K562 (cell line): Measurements from ENCODE around the gene ALDH1A2. TPM values are rescaled to one million over a fixed set of nuclear protein-coding genes. Genes with fewer than 3 reads are reported as not detected.
A peak's percentile ranks its signal among the peaks of the same experiment; 100 is the strongest.

Experiments used
- ATAC-seq: fragments of 200-7000 bp; cut with Tn5 transposase; 3 replicates; pipeline ENCODE4 v1.9.1; 2020; ENCODE audit warnings: moderate library complexity
- BruUV-seq: library from RNA; stranded (reverse); fragments of 400-500 nt; replicated peaks from 2 replicates; lab custom pipeline; 2021; lab: Mats Ljungman, UMichigan
- CTCF ChIA-PET: fragments of 300-600 bp; formaldehyde crosslinking; extraction: SDS; loops from one replicate; lab custom pipeline; 2021; ENCODE audit warnings: low intra/inter-chr PET ratio; lab: Yijun Ruan, JAX
- POLR2A ChIA-PET: fragments of 300-600, 350-650 bp; sonication (Branson Sonifier 250); formaldehyde crosslinking; extraction: SDS; loops from one replicate; lab custom pipeline; 2021; ENCODE audit warnings: antibody characterized with exemption, inconsistent platforms; lab: Yijun Ruan, JAX
- DNase-seq, 4 experiments: peaks; one replicate each; pipeline versions ENCODE4 v3.0.0 to v3.0.0-alpha.2; 2011 to 2018; ENCODE audit warnings: low spot score in 3 of 4, mixed read lengths in 3 of 4; ENCODE audit errors: extremely low read depth in 1 of 4
- FAIRE-seq: peaks from 2 replicates; lab custom pipeline; 2011; peaks lifted over from hg19 to GRCh38; lab: Jason Lieb, UNC
- H2AFZ ChIP-seq: 2 replicates; pipeline ENCODE4 v1.6.0; 2011; ENCODE audit warnings: low read depth, low read length, control low read depth, inconsistent platforms
- H3K27ac ChIP-seq: fragments of 200-600 bp; 3 replicates; pipeline ENCODE4 v1.8.0; 2011; ENCODE audit warnings: low read depth, mild to moderate bottlenecking, control low read depth, inconsistent platforms, low read length, moderate library complexity, mixed read lengths; ENCODE audit errors: extremely low read depth
- H3K27me3 ChIP-seq, 2 experiments: fragments of 300-600 bp in 1 of 2; 2 replicates in 1 of 2; 3 replicates in 1 of 2; pipeline versions ENCODE4 v1.6.0 to v1.8.0; 2011; ENCODE audit warnings: inconsistent platforms in 2 of 2, low read length in 2 of 2, mild to moderate bottlenecking in 1 of 2, mixed read lengths in 1 of 2, moderate library complexity in 1 of 2; ENCODE audit not compliant: control insufficient read depth in 2 of 2, insufficient read depth in 2 of 2
- H3K36me3 ChIP-seq: fragments of 300-600 bp; 3 replicates; pipeline ENCODE4 v1.8.0; 2011; ENCODE audit warnings: mild to moderate bottlenecking, low read length, inconsistent platforms; ENCODE audit not compliant: control insufficient read depth, insufficient read depth
- H3K4me1 ChIP-seq, 2 experiments: fragments of 200-600 bp in 1 of 2; replicated peaks in 1 of 2; 2 replicates in 1 of 2; 3 replicates in 1 of 2; pipeline versions ENCODE4 v1.5.1 to v1.8.0; 2011; ENCODE audit warnings: inconsistent platforms in 2 of 2, low read length in 2 of 2, mild to moderate bottlenecking in 1 of 2, mixed read lengths in 1 of 2, moderate library complexity in 1 of 2; ENCODE audit not compliant: control insufficient read depth in 2 of 2, insufficient read depth in 2 of 2
- H3K4me2 ChIP-seq: 2 replicates; pipeline ENCODE4 v1.6.1; 2011; ENCODE audit warnings: low read length, control low read depth, inconsistent platforms, mixed read lengths; ENCODE audit not compliant: insufficient read depth
- H3K4me3 ChIP-seq: fragments of 200-600 bp; sonication (generic), shearing (Covaris generic); 2 replicates; pipeline ENCODE4 v1.5.1; 2016; ENCODE audit warnings: control low read depth, inconsistent platforms
- H3K79me2 ChIP-seq: fragments of 200-600 bp; 3 replicates; pipeline ENCODE4 v1.8.0; 2011; ENCODE audit warnings: low read length, inconsistent platforms; ENCODE audit not compliant: control insufficient read depth, insufficient read depth
- H3K9ac ChIP-seq, 2 experiments: 2 replicates each; pipeline versions ENCODE4 v1.6.0 to v1.6.1; 2011; ENCODE audit warnings: low read depth in 2 of 2, low read length in 2 of 2, control low read depth in 1 of 2, inconsistent platforms in 1 of 2, mild to moderate bottlenecking in 1 of 2, mixed read lengths in 1 of 2; ENCODE audit not compliant: insufficient read depth in 1 of 2
- H3K9me1 ChIP-seq: one replicate; pipeline ENCODE4 v1.6.0; 2011; ENCODE audit warnings: inconsistent platforms, mild to moderate bottlenecking, low read length, moderate library complexity; ENCODE audit not compliant: control insufficient read depth, insufficient read depth
- H3K9me3 ChIP-seq: replicated peaks from 2 replicates; pipeline ENCODE4 v1.5.1; 2011; ENCODE audit warnings: low read depth, low read length, inconsistent platforms; ENCODE audit not compliant: control insufficient read depth, insufficient read depth
- H4K20me1 ChIP-seq: replicated peaks from 2 replicates; pipeline ENCODE4 v1.6.1; 2011; ENCODE audit warnings: low read length, inconsistent platforms, mixed read lengths; ENCODE audit not compliant: control insufficient read depth, insufficient read depth
- MECOM ChIP-seq: fragments of 250-450 bp; sonication (Bioruptor Pico); IDR thresholded peaks from 2 replicates; pipeline ENCODE4 v1.8.0; 2022; ENCODE audit warnings: inconsistent platforms
- POLR2A ChIP-seq: fragments of 450-650 bp; conservative IDR thresholded peaks from 2 replicates; pipeline ENCODE4 v1.6.1; 2016
- POLR2AphosphoS5 ChIP-seq: IDR thresholded peaks from 2 replicates; pipeline ENCODE4 v1.6.1; 2011; ENCODE audit warnings: mild to moderate bottlenecking, low read depth, low read length, moderate library complexity; ENCODE audit not compliant: control insufficient read depth, insufficient read depth
- POLR3A ChIP-seq: IDR thresholded peaks from 2 replicates; pipeline ENCODE4 v1.6.1; 2011; ENCODE audit warnings: borderline replicate concordance, mild to moderate bottlenecking, moderate library complexity; ENCODE audit not compliant: insufficient read length, insufficient read depth; ENCODE audit errors: extremely low read depth
- WGBS: fragments of 100-300 bp; shearing (Covaris generic); methylation state at CpG from one replicate; pipeline ENCODE4 v1.1.6; 2016; ENCODE audit warnings: low coverage, mixed read lengths; ENCODE audit not compliant: insufficient coverage; ENCODE audit errors: missing lambda C conversion rate; 5-methylcytosine and 5-hydroxymethylcytosine counted together
- in situ Hi-C: fragments of 300-500 bp; cut with MboI; formaldehyde crosslinking; loops from 4 replicates; pipeline ENCODE4 v1.15.0; 2018; ENCODE audit warnings: inconsistent platforms, mixed read lengths
- intact Hi-C: fragments of 100-400 bp; cut with micrococcal nuclease; formaldehyde crosslinking; loops from 2 replicates; pipeline ENCODE4 v1.14.2; 2022
- polyA plus RNA-seq, 8 experiments: library from polyadenylated mRNA; depleted of rRNA in 4 of 8; stranded (reverse) in 5 of 8; unstranded in 3 of 8; fragments of >200 nt; fragmentation: Nextera tagmentation in 2 of 8; fragmentation: Illumina TruSeq in 1 of 8; extraction: Ambion mirVana in 2 of 8; extraction: Trizol in 1 of 8; gene quantifications; 2 replicates each; pipeline versions ENCODE4 v1.2.1 to v1.2.3, GENCODE V29; 2011 to 2014; ENCODE audit warnings: inconsistent platforms in 1 of 8, missing spikeins in 1 of 8
- total RNA-seq, 7 experiments: library from RNA; depleted of rRNA in 6 of 7; stranded (reverse); fragments of >200 nt in 6 of 7; fragmentation: Illumina TruSeq in 2 of 7; extraction: Trizol in 2 of 7; gene quantifications; 2 replicates each; pipeline versions ENCODE4 v1.2.1 to v1.2.3, GENCODE V29; 2011 to 2021; ENCODE audit warnings: low replicate concordance in 1 of 7

Gene ALDH1A2
- total and polyA plus RNA-seq, 9 of the 15 experiments (the other 6 are each of a cell fraction or from before 2014, with no cell fraction given), result 115 to 393 (median 333) TPM

DNA sequence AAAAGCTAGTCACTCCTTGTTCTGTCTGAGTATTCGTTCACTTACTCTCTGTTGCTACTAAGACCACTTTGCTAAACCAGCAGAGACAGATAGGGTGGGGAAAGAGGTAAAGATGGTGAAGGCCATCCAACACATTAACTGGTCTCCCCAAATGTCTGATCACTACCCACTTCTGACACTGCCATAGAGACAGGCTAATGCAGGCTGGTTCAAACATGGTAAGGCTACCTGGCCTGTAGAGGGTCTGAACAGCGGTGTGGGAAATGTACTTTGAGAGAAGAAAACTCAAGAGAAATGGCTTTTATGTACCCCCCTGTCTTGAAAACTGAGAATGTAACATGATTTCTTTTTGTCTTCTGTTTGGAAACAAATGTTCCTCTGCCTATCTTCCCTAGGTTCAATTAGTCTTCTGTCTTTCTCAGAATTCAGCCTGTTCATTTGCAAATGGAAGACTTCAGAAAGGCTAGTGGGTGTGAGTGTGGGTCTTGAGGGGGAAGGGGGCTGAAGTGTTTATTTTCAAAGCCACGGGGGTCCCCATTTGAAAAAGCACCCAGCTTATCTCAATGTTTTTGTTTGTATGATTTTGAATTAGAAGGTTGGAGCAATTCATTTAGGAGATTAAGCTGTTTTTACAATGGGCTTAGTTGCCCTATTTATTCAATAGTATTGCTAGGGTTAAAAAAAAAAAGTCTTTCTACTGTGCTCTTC, 15.8 kb downstream of the ALDH1A2 start:
- ChIA-PET POLR2A (interaction anchor here (0.6 to 0.7 kb wide), 2 partner anchors 135 to 301 kb away, joined by 3 to 4 read pairs; no protein-coding TSS in a partner anchor), CTCF (no interaction called here)
- H3K36me3 ChIP-seq, result peaks cover 56% of the 10 kb centered on the region; the same call in 2 of the 3 replicates
- peaks cover 0 to 20% of the 10 kb centered on the region in 2 experiments; a peak in 2 of 5 replicates for H3K4me1 ChIP-seq
- ATAC-seq, result peak; percentile 47
- intact Hi-C loops, result no loop called here
- H3K79me2 ChIP-seq, result peaks cover 99% of the 10 kb centered on the region
- 0 out of 2 replicates have a peak, but pooled peaks cover 3% of the 10 kb centered on the region for H4K20me1 ChIP-seq
- 81% methylated on average over 3 of the region's 3 CpGs for WGBS
- H2AFZ ChIP-seq, result no peak overlapping the region
- no peak for TF ChIP-seq MECOM
- peak; percentile 16; the same call in 1 of the 2 replicates for TF ChIP-seq POLR2A
- peak; percentile 28; the same call in 1 of the 2 replicates for TF ChIP-seq POLR2AphosphoS5
- no peak for TF ChIP-seq POLR3A
- no TSS peak for BruUV-seq
- no peak overlapping the region for H3K9ac ChIP-seq
- no peak for DNase-seq
- no peaks in the 10 kb centered on the region for H3K9me3 ChIP-seq
- peak overlapping the region; percentile 16; the same call in 1 of the 3 replicates for H3K27ac ChIP-seq
- no peaks in the 10 kb centered on the region for H3K9me1 ChIP-seq
- in situ Hi-C loops, result loop anchor here (25.0 kb wide), 2 partner anchors 312 to 487 kb away; no protein-coding TSS in a partner anchor
- no peak overlapping the region for H3K4me3 ChIP-seq
- FAIRE-seq, result no peak
- no peaks in the 10 kb centered on the region for H3K27me3 ChIP-seq
- no peak overlapping the region for H3K4me2 ChIP-seq
